ENCODE data around the gene ROBO1. TPM values are rescaled to one million over a fixed set of nuclear protein-coding genes. Genes with fewer than 3 reads are reported as not detected.

ROBO1 gene
- polyA plus RNA-seq, 1 donor (not counting 4 experiments of a cell fraction or from before 2014, with no cell fraction given): 27.1 TPM

DNA sequence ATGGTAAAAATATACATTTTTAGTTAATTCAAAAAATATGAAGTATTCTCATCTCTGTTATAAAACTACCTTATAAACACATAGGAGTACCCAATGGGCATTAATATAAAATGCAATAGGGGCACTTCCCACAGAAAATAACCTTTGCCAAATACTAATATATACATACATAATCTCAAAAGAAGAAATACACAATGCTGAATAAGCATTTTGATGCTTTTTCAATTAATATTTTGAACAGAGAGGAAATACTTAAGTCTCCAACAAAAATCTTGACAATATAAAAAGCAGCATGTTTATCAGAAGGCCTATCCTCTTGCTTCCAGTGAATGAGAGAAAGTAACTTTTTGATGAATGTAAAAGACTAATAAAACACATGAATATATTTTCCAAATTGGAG is 110.7 kb downstream of the ROBO1 start:
- no peaks in the 10 kb centered on the region for H4K20me1 ChIP-seq (ENCODE audit: control insufficient read depth, extremely low read depth, insufficient read depth, low read length)
- H3K9ac ChIP-seq (ENCODE audit: control insufficient read depth, extremely low read depth, insufficient read depth, low read length): no peak overlapping the region
- no peak overlapping the region for H2AFZ ChIP-seq (ENCODE audit: control insufficient read depth, low read length)
- no peaks in the 10 kb centered on the region for H3K9me1 ChIP-seq (ENCODE audit: control insufficient read depth, extremely low read depth, insufficient read depth, low read length)
- no peak for DNase-seq (ENCODE audit: low read depth, low spot score)
- no peaks in the 10 kb centered on the region for H3K79me2 ChIP-seq (ENCODE audit: control insufficient read depth, insufficient read depth, low read length)
- no peaks in the 10 kb centered on the region for H3K9me3 ChIP-seq (ENCODE audit: control insufficient read depth, low read depth, low read length)
- no peak overlapping the region for H3K4me3 ChIP-seq (ENCODE audit: control insufficient read depth in 2 of 3, extremely low read depth in 1 of 3, insufficient read depth in 2 of 3, low read depth in 1 of 3, low read length in 3 of 3)
- no peak for FAIRE-seq
- H3K36me3 ChIP-seq (ENCODE audit: control insufficient read depth in 2 of 2, extremely low read depth in 1 of 2, insufficient read depth in 2 of 2, low read length in 2 of 2): no peaks in the 10 kb centered on the region
- no peak overlapping the region for H3K27ac ChIP-seq (ENCODE audit: control insufficient read depth, insufficient read depth, low read length)
- H3K4me1 ChIP-seq (ENCODE audit: control insufficient read depth, extremely low read depth, insufficient read depth, low read length): no peaks in the 10 kb centered on the region
- no peak overlapping the region for H3K4me2 ChIP-seq (ENCODE audit: control insufficient read depth, extremely low read depth, insufficient read depth, low read depth, low read length)
- H3K27me3 ChIP-seq (ENCODE audit: control insufficient read depth, extremely low read depth, insufficient read depth, low read length): no peaks in the 10 kb centered on the region
- dilution Hi-C loops (cut with MboI; ENCODE audit: extremely low pct_ligation_motif_present, low sequenced_read_pairs): no loop called here
- TF ChIP-seq, protein P1, sequence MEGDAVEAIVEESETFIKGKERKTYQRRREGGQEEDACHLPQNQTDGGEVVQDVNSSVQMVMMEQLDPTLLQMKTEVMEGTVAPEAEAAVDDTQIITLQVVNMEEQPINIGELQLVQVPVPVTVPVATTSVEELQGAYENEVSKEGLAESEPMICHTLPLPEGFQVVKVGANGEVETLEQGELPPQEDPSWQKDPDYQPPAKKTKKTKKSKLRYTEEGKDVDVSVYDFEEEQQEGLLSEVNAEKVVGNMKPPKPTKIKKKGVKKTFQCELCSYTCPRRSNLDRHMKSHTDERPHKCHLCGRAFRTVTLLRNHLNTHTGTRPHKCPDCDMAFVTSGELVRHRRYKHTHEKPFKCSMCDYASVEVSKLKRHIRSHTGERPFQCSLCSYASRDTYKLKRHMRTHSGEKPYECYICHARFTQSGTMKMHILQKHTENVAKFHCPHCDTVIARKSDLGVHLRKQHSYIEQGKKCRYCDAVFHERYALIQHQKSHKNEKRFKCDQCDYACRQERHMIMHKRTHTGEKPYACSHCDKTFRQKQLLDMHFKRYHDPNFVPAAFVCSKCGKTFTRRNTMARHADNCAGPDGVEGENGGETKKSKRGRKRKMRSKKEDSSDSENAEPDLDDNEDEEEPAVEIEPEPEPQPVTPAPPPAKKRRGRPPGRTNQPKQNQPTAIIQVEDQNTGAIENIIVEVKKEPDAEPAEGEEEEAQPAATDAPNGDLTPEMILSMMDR (optimal IDR thresholded peaks at IDR 0.05 in 1 of 3, IDR thresholded peaks at IDR 0.05 in 1 of 3, conservative IDR thresholded peaks at IDR 0.05 in 1 of 3; ENCODE audit: extremely low read depth in 1 of 3, insufficient read depth in 2 of 3, low read length in 3 of 3): no peak
- no peak for TF ChIP-seq EZH2 (IDR thresholded peaks at IDR 0.05; ENCODE audit: low read length)

DNA sequence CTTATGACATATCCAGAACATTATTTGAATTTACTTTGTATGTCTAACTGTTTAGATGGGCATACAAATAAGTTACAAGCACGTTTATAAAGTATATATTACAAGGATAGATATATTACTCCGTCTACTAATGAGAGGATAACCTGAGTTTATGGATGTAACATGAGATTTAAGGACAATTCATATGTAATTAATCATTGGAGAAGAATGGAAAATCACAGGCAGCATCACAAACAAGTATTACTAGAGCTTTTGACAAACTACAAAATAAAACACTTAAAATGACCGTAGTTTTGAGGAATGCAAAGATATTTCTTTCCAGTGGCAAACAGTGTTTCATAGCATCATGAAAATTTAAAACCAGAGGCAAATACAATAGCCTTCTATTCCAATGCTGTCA is 113.8 kb downstream of the ROBO1 start:
- H3K9me3 ChIP-seq (ENCODE audit: control insufficient read depth, low read depth, low read length): no peaks in the 10 kb centered on the region
- no peaks in the 10 kb centered on the region for H3K79me2 ChIP-seq (ENCODE audit: control insufficient read depth, insufficient read depth, low read length)
- H3K4me3 ChIP-seq (ENCODE audit: control insufficient read depth in 2 of 3, extremely low read depth in 1 of 3, insufficient read depth in 2 of 3, low read depth in 1 of 3, low read length in 3 of 3): no peak overlapping the region
- H3K9me1 ChIP-seq (ENCODE audit: control insufficient read depth, extremely low read depth, insufficient read depth, low read length): no peaks in the 10 kb centered on the region
- H4K20me1 ChIP-seq (ENCODE audit: control insufficient read depth, extremely low read depth, insufficient read depth, low read length): no peaks in the 10 kb centered on the region
- FAIRE-seq (no peak), DNase-seq (ENCODE audit: low read depth, low spot score) (no peak)
- H3K4me1 ChIP-seq (ENCODE audit: control insufficient read depth, extremely low read depth, insufficient read depth, low read length): no peaks in the 10 kb centered on the region
- H3K4me2 ChIP-seq (ENCODE audit: control insufficient read depth, extremely low read depth, insufficient read depth, low read depth, low read length): no peak overlapping the region
- no peak overlapping the region for H3K27ac ChIP-seq (ENCODE audit: control insufficient read depth, insufficient read depth, low read length)
- no peaks in the 10 kb centered on the region for H3K27me3 ChIP-seq (ENCODE audit: control insufficient read depth, extremely low read depth, insufficient read depth, low read length)
- no peaks in the 10 kb centered on the region for H3K36me3 ChIP-seq (ENCODE audit: control insufficient read depth in 2 of 2, extremely low read depth in 1 of 2, insufficient read depth in 2 of 2, low read length in 2 of 2)
- TF ChIP-seq EZH2 (IDR thresholded peaks at IDR 0.05; ENCODE audit: low read length): no peak
- TF ChIP-seq, protein P1 (optimal IDR thresholded peaks at IDR 0.05 in 1 of 3, IDR thresholded peaks at IDR 0.05 in 1 of 3, conservative IDR thresholded peaks at IDR 0.05 in 1 of 3; ENCODE audit: extremely low read depth in 1 of 3, insufficient read depth in 2 of 3, low read length in 3 of 3): no peak
- H3K9ac ChIP-seq (ENCODE audit: control insufficient read depth, extremely low read depth, insufficient read depth, low read length): no peak overlapping the region
- H2AFZ ChIP-seq (ENCODE audit: control insufficient read depth, low read length): no peak overlapping the region
- dilution Hi-C loops (cut with MboI; ENCODE audit: extremely low pct_ligation_motif_present, low sequenced_read_pairs): no loop called here
